Heart right ventricle (tissue), 16 donors: ENCODE measurements around the gene CNPY3. TPM values are rescaled to one million over a fixed set of nuclear protein-coding genes. Genes with fewer than 3 reads are reported as not detected.

Source experiments
- ATAC-seq, 8 donors: fragments of 200-7000 bp; cut with Tn5 transposase; one replicate each; pipeline ENCODE4 v1.9.1; 2020; ENCODE audit warnings: mild to moderate bottlenecking in 8 of 8, moderate library complexity in 8 of 8, moderate number of reproducible peaks in 1 of 8
- DNase-seq, 2 donors: peaks; one replicate each; pipeline ENCODE4 v3.0.0-alpha.2; 2020
- H3K27ac ChIP-seq, 10 donors: fragments of 200-600 bp; sonication (generic) in 2 of 10; one replicate each; pipeline versions ENCODE4 v1.5.0 to v1.8.0; 2020 to 2022; ENCODE audit warnings: mild to moderate bottlenecking in 3 of 10
- H3K27me3 ChIP-seq, 7 donors: fragments of 200-600 bp; one replicate each; pipeline ENCODE4 v1.8.0; 2021 to 2022; ENCODE audit warnings: mild to moderate bottlenecking in 2 of 7
- H3K36me3 ChIP-seq, 9 donors: fragments of 200-600 bp; sonication (generic) in 1 of 9; one replicate each; pipeline versions ENCODE4 v1.5.0 to v1.8.0; 2020 to 2022; ENCODE audit warnings: mild to moderate bottlenecking in 2 of 9
- H3K4me1 ChIP-seq, 9 donors: fragments of 200-600 bp; sonication (generic) in 1 of 9; one replicate each; pipeline versions ENCODE4 v1.5.0 to v1.8.0; 2020 to 2022; ENCODE audit warnings: mild to moderate bottlenecking in 4 of 9
- H3K4me3 ChIP-seq, 10 donors: fragments of 200-600 bp; sonication (generic) in 2 of 10; one replicate each; pipeline versions ENCODE4 v1.5.0 to v1.8.0; 2020 to 2022; ENCODE audit warnings: mild to moderate bottlenecking in 7 of 10, moderate library complexity in 2 of 10
- H3K9me3 ChIP-seq, 11 donors: fragments of 200-600 bp in 10 of 11; sonication (generic) in 2 of 11; one replicate each; pipeline versions ENCODE4 v1.5.0 to v1.8.0; 2013 to 2022; ENCODE audit warnings: mild to moderate bottlenecking in 2 of 11, control low read depth in 1 of 11, moderate library complexity in 1 of 11
- WGBS, 2 donors: extraction: QIAGEN DNeasy Blood & Tissue Kit; methylation state at CpG; one replicate each; pipeline ENCODE4 v1.1.7; 2013; ENCODE audit warnings: inconsistent platforms in 1 of 2; 5-methylcytosine and 5-hydroxymethylcytosine counted together
- intact Hi-C, 10 donors: fragments of 100-400 bp; cut with DNase I; formaldehyde crosslinking; loops; one replicate each; pipeline versions ENCODE4 v1.11.1 to v1.14.2; 2022
- polyA plus RNA-seq, 2 donors: library from polyadenylated mRNA; stranded (reverse); fragments of 200-250 nt; gene quantifications; one replicate each; pipeline ENCODE4 v1.2.3, GENCODE V29; 2013
- total RNA-seq, 10 donors: library from RNA; stranded (reverse); fragmentation: NEBNext Ultra II Directional in 3 of 10; extraction: Animal tissue kit (Norgen Biotek cat#: 25700) in 3 of 10; gene quantifications; one replicate each; pipeline versions ENCODE4 v1.2.1 to v1.2.4, GENCODE V29; 2021 to 2023
- TF ChIP-seq, protein P1 (sequence below), 9 donors: fragments of 200-600 bp; sonication (generic) in 2 of 9; IDR thresholded peaks; one replicate each; pipeline versions ENCODE4 v1.5.0 to v1.8.0; 2021 to 2022; ENCODE audit warnings: antibody characterized with exemption in 9 of 9, mild to moderate bottlenecking in 5 of 9, moderate library complexity in 1 of 9
- donor health status: Arrhythmogenic right ventricular cardiomyopathy.
- donor health status: ischemic (EF 13 %, LVEDD 7.1; RV severe dilation, severe dysfunction).
- donor health status: healthy with polysubstance abuse.
- donor health status: DM: no; HTN: yes; CAD: no.
- donor health status: DM: no; HTN: no; CAD: no.
- donor health status: ischemic (EF 25% LVEDD 6.9; RV normal size, moderate dysfunction).
- donor health status: ischemic (EF 25% LVEDD 5.7; RV mildly dilated, moderate dysfunction).
- donor health status: healthy.
- donor health status: DM: yes; HTN: yes; CAD: no.
- donor health status: Ischemic cardiomyopathy.
- donor health status: ischemic (EF 35%, LVEDD 5.7; RV mildly dilated, moderate dysfunction).
- donor health status: nonischemic (EF 11% LVEDD 7.7; RV severe dilation, severe dysfunction).
- donor health status: DM: yes; HTN: yes; CAD: no.
- donor health status: PGD.
- donor health status: ischemic (EF 29% LVEDD 5.4; RV normal size, mild dysfunction).
- donor health status: nonischemic (EF 23%, LVEDD 6.1; RV moderate dilation, normal function).

The CNPY3 gene
- total and polyA plus RNA-seq, 12 donors: 10.4 to 40.4 (median 15.9) TPM

DNA sequence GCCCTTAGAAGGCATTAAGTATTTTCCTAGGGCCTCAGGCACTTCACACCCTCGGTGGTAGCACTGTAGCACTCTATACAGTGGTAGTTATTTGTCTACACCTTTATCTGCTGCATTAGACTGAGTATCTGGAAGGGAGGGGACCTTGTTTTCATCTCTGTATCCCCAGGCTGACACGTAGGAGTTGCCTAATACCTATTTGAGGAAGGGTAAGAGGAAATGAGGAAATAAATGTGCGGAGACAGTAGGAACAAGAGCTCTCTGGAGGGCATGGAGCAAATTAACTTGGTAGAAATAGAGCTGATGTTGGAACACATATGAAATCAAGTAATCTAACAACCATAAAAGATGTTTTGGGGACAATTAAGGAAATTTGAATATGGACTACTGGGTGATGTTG lies 3.9 kb downstream of the CNPY3 start:
- H3K27me3 ChIP-seq: no peaks in the 10 kb centered on the region
- H3K4me3 ChIP-seq: peak overlapping the region in 1 of 10 donors; percentile 1
- intact Hi-C loops: loop anchor here in 2 of 10 donors (5.0 kb wide), 2 partner anchors 39 to 44 kb away; partner anchors contain the start of gene PEX6 (in 1 of the 2)
- no peaks in the 10 kb centered on the region for H3K9me3 ChIP-seq
- H3K27ac ChIP-seq: peak overlapping the region in 1 of 10 donors; percentile 95
- 55 to 56% methylated on average over 3 of the region's 3 CpGs for WGBS, 2 donors
- ATAC-seq (no peak), DNase-seq (no peak)
- TF ChIP-seq, protein P1, sequence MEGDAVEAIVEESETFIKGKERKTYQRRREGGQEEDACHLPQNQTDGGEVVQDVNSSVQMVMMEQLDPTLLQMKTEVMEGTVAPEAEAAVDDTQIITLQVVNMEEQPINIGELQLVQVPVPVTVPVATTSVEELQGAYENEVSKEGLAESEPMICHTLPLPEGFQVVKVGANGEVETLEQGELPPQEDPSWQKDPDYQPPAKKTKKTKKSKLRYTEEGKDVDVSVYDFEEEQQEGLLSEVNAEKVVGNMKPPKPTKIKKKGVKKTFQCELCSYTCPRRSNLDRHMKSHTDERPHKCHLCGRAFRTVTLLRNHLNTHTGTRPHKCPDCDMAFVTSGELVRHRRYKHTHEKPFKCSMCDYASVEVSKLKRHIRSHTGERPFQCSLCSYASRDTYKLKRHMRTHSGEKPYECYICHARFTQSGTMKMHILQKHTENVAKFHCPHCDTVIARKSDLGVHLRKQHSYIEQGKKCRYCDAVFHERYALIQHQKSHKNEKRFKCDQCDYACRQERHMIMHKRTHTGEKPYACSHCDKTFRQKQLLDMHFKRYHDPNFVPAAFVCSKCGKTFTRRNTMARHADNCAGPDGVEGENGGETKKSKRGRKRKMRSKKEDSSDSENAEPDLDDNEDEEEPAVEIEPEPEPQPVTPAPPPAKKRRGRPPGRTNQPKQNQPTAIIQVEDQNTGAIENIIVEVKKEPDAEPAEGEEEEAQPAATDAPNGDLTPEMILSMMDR (IDR thresholded peaks at IDR 0.05): no peak
- H3K36me3 ChIP-seq: peaks cover 0 to 58% (median 24%) of the 10 kb centered on the region in 9 donors
- peaks cover 0 to 55% (median 17%) of the 10 kb centered on the region in 9 donors for H3K4me1 ChIP-seq

DNA sequence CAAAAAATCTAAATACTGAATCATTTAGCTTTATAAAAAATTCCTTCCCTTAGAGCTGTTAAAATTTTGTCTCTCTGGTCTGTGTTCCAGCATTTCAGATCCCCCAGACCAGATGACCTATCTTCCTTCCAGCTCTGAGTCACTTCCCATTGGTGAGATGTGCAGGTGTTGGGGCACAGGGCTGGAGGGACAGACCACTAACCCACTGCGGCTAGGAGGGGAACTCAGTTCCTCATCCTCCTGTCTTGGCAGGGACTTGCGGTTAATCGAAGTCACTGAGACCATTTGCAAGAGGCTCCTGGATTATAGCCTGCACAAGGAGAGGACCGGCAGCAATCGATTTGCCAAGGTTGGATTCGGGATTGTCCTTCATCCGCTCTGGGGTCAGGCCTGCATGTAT lies 6.0 kb downstream of the CNPY3 start:
- H3K27ac ChIP-seq: no peak overlapping the region
- TF ChIP-seq, protein P1 (IDR thresholded peaks at IDR 0.05): no peak
- DNase-seq (no peak), ATAC-seq (no peak)
- H3K9me3 ChIP-seq: no peaks in the 10 kb centered on the region
- intact Hi-C loops: loop anchor here in 1 of 10 donors (2.0 kb wide), 1 partner anchor 35 kb away; no protein-coding TSS in a partner anchor
- peaks cover 0 to 47% (median 12%) of the 10 kb centered on the region in 9 donors for H3K4me1 ChIP-seq
- no peak overlapping the region for H3K4me3 ChIP-seq
- H3K36me3 ChIP-seq: peaks cover 0 to 77% (median 31%) of the 10 kb centered on the region in 9 donors
- 83 to 85% methylated on average over 7 of the region's 7 CpGs for WGBS, 2 donors
- H3K27me3 ChIP-seq: no peaks in the 10 kb centered on the region

DNA sequence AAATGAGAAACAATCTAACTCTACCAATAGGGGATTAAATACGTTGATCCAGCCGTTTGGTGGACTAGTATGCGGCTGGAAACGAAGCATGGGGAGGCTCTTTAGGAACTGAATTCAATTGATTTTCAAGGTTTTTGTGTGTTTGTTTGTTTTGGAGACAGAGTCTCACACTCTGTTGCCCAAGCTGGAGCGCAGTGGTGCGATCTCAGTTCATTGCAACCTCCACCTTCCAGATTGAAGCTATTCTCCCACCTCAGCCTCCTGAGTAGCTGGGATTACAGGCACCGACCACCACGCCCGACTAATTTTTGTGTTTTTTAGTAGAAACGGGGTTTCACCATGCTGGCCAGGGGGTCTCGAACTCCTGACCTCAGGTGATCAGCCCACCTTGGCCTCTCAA lies 7.1 kb downstream of the CNPY3 start:
- Histone ChIP-seq H3K36me3 (peaks cover 0 to 86% (median 31%) of the 10 kb centered on the region in 9 donors), H3K4me1 (peaks cover 0 to 36% (median under 1%) of the 10 kb centered on the region in 9 donors), H3K4me3 (no peak overlapping the region), H3K27me3 (no peaks in the 10 kb centered on the region), H3K9me3 (no peaks in the 10 kb centered on the region), H3K27ac (no peak overlapping the region)
- intact Hi-C loops: no loop called here
- 91 to 95% methylated on average over 11 of the region's 11 CpGs for WGBS, 2 donors
- TF ChIP-seq, protein P1 (IDR thresholded peaks at IDR 0.05): no peak
- no peak for DNase-seq
- no peak for ATAC-seq

- peaks cover 0 to 92% (median 34%) of the 10 kb centered on the region in 9 donors for H3K36me3 ChIP-seq
- no peaks in the 10 kb centered on the region for H3K9me3 ChIP-seq
- 90 to 96% methylated on average over 13 of the region's 13 CpGs for WGBS, 2 donors
- intact Hi-C loops: no loop called here
- DNase-seq: no peak
- TF ChIP-seq, protein P1 (IDR thresholded peaks at IDR 0.05): no peak
- no peak overlapping the region for H3K4me3 ChIP-seq
- H3K27ac ChIP-seq: no peak overlapping the region
- H3K4me1 ChIP-seq: peaks cover 0 to 22% (median 0%) of the 10 kb centered on the region in 9 donors
- no peak for ATAC-seq
- no peaks in the 10 kb centered on the region for H3K27me3 ChIP-seq
Observed at GRCh38 chr6:42937548-42938427, 8.5 kb downstream of the CNPY3 start.
